NCI-H345 treated with DMSO at 0.1 percent for 48 hours (cell line): ENCODE data around the gene IL16.
"Not testable (repeated sequence)": the region's sequence is repeated elsewhere in the genome, so short reads cannot be mapped to it uniquely, and the experiment has no call there.

Experiments used
- DNase-seq: peaks from one replicate; lab custom pipeline; 2025; ENCODE audit not compliant: unreplicated experiment; lab: John Stamatoyannopoulos, UW

The IL16 gene

DNA sequence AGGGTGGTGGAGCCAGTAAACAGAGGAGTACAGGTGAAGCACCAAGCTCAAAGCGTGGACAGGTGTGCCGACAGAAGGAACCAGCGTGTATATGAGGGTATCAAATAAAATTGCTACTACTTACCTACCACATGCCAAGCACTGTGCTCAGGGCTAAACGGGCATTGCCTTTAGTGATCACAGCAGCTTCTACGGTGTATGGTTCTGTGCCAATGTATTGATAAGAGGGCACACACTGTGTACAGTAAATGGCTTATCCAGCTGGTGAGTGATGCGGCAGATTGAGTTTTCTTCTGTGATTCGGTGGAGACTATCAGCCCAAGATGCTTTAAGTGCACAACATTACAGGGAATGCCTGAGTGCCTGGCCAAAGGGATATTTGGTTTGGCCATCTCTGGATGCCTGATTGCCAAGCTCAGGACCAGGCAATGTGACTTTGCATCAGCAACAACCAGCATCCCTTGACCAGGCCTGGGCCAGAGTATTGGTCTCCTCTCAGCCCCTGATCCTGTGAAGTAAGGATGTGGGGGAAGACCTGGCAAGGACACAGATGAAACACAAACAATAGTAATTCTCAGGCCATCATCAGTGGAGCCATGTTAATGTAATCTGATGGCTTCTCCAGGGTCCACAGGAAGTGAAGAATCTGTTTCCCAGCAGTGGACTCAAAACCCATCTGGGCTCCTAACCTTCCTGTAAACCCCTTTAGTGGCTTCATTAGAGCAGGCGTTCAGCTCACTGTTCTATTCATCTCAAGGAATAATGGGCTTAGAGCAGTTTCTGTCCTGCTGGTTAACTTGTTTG is 113.2 kb downstream of the IL16 start:
- no peak for DNase-seq

GRCh38 chr15:81310480-81310879 is 113.8 kb downstream of the IL16 start:
- no peak for DNase-seq

- DNase-seq = no peak
Observed at GRCh38 chr15:81311752-81312464, 115.2 kb downstream of the IL16 start.

DNA sequence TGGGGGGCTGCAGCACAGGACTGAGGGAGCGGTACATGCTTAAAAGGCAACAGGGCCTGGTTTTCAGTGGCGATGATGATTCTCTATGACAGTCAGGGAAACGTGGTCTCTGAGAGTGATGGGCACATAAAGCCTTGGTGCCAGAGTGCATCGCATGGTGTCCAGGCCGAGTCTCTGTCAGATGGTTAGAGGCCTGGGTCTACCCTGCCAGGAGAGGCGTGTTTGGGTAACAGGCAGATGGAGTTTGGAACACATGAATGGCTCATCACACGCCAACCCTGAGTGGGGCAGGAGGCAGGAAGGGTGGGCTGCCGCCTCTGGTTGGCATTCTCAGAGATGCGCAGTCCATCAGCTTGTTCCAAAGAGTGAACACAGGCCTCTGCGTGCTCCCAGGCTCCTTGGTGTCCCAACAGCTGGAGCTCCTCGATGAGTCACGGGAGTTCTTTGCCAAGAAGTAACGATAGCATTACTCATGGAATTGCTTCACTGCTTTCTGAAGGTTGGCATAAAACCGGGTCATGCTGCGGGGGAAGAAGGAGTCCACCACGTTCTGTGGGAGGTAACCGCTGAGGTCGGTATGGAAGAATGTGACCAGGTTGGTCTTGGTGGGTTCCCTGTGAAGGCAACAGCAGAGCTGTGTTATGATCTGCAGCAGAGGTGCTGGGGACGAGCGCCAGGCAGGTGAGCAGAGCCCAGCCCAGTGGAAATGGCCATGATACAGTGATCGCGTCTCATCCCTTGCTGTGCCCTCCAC is 116.3 kb downstream of the IL16 start:
- no peak for DNase-seq

DNA sequence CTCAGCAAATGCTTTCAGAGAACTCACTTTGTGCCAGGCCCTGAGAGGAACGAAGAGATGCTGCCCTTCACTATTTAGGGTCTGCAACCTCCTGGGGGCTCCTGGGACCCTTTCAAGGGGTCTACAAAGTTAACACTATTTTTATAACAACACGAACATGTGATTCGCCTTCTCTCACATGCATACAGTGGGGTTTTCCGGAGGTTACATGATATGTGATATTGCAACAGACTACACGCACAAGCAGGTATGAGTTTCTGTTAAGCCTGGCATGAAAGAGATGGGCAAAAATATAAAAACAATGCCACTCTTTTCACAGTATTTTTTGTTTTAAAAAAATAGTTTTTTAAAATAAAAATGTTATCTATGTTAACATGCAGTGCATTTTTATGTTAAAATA is 117.0 kb downstream of the IL16 start:
- no peak for DNase-seq

DNA sequence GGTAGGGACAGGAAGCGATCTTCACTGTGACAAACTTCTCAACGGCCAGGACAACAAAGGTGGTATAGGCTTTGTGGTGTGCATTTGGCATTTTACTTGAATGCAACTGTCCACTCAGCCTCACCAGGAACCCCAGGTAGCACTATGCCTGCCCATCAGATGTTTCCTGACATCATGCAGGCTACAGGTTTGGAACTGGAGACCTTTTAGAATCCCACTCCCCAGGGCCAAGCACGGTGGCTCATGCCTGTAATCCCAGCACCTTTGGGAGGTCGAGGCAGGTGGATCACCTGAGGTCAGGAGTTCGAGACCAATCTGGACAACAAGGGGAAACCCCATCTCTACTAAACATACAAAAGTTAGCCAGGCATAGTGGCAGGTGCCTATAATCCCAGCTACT is 117.7 kb downstream of the IL16 start:
- no peak for DNase-seq

- DNase-seq = no peak
Observed at GRCh38 chr15:81315452-81316175, 118.9 kb downstream of the IL16 start.

GRCh38 chr15:81316267-81316666 is 119.6 kb downstream of the IL16 start:
- no peak for DNase-seq

DNA sequence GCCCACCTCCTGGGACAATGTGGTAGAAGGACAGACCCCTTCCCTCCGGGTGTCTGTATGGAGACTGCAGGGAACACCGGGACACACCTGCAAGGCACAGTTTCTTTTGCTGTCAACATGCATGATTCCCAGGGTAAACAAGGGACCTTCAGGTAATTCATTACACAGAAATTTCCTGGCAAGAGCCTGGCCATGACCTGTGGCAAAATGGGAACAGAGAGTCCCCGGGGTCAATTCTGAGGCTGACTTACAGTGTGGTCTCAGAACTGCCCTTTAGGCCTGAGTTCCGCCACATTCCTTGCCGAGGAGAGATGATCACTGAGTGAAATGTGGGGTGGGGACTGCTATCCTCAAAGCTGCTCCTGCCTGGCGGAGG is 121.0 kb downstream of the IL16 start:
- DNase-seq = no peak

DNA sequence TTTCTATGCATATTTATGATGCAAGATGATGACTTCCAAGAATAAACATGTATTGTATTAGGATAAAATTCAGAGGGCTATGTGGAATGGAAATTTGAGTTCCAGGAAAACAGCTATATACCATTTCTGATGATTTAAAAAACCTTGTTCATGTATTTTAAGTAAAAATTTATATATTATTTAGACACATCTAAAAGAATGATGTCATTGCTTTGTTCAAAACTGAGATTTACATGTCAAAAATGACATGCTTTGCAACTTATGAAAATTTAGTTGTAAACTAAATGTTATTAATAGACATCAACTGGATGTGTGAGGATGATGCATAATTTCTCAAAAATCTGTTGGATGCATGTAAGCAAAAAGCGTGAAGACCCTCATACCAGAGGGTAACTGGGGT is 125.0 kb downstream of the IL16 start:
- no peak for DNase-seq

DNA sequence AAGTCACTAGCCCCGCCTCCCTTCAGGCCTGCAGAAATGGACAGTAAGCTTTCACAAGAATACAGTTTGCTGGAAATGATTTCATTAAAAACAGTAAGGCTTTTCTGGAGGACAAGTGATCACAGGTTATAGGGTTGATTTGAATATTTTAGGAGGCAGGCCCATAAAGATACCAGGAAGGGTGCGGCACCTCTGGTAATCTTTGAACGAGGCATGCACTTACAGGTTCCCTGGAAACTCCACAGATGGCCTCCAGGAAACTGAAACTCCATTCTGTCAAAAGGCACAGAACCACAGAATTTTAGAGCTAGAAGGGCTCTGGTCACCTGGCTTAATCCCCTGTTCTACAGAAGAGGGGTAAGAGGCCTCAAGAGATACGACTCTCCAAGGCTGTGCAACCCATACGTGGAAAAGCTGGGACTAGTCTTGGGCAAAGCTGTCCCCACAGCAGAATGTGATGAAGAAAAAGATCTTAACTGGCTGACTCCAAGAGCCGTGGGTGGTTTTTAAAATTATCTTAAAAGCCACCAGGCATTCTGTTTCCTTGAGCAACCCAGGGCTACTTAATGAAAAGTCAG is 126.1 kb downstream of the IL16 start:
- DNase-seq = no peak

GRCh38 chr15:81323559-81323943 is 126.9 kb downstream of the IL16 start:
- DNase-seq = no peak

- DNase-seq = peak; percentile 88
Observed at GRCh38 chr15:81323944-81324881, 127.5 kb downstream of the IL16 start, which contains the start of gene STARD5. Gene STARD5 (minus strand): TSS chr15:81324141. CDS start chr15:81324099, 42 bp downstream.

- no peak for DNase-seq
Observed at GRCh38 chr15:81326466-81327212, 130.0 kb downstream of the IL16 start.

DNA sequence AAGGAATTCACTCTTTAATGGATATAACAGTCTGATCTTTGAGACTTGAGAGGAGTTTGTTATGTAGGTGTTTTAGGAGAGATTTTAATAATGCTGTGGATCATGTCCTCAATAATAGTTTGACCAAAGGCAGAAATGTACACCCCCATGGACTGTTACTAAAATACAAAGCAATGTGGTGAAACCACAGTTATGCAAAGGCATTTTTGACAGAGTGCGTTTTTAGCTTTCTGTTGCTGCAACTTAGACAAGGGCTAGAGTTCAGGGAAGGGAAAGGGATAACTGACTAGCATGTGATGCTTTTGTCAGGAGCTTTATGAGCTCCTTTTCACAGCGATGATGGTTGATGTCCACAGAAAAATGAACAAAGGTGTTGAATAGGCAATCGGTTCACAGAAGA is 130.8 kb downstream of the IL16 start:
- no peak for DNase-seq

DNA sequence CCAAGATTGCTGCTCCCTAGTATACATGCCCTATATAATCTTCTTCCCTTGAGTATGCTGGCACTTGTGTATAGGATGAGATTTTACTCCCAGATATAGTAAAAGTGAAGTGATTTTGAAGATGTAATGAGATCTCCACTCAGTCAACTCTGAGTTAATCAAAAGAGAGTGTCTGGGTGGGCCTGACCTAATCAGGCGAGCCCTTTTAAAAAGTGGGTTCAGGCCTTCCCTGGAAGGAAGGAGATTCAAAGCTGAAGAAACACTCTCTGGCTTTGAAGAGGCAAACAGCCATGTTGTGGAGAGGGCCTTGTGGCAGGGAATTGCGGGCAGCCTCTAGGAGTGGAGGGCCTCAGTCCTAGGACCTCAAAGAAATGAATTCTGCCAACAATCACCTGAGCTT is 132.8 kb downstream of the IL16 start:
- no peak for DNase-seq

DNA sequence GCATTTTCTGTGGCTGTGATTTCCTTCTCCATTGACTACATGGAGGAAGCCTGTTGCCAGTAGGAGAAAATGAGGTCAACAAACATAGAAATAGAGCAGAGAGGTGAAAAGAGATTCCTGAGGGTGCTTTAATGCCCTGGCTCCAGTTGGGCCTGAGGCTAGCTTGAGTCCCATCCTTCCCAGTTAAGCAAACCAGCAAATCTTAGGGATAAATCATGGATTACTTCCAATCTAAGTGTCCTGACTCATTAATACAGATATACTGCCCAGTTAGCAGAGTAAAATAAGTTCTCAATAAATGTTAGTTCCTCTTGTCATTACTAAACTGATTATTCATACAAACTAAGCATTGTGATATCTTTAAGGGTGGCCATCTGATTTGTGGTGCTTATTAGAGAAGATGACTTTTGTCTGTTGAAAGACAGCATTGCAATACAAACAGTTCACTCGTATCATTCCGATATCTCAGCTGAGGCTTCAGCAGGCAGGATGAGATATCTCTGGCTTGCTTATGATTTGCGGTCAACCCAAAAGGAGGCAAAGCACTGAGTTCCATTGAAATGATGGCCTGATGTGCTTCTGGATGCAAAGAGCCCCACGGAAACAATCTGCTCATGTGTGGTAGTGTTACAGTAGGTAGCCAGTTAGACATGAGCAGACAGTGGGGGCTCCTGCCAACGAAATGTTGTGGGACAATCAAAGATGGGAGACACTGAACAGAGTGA is 133.8 kb downstream of the IL16 start:
- no peak for DNase-seq

DNA sequence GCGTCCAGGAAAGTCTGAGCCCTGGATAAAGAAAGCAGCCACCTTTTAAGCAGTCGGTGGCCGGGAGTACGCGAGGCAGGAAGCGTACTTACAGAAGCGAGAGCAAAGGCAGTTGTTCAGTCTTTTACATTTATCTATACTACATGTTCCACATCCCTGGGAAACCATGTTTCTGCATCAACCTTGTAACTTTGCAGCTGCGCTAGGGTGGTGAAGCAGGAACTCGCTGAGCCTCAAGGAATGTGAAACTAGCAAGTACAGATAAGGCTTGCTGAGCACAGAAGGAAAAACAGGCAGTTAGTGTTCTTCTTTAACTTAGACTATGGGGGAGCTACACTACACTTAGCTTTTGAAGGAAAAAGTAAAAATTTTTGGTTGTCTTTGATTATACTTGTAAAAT is 134.5 kb downstream of the IL16 start:
- not testable (repeated sequence) for DNase-seq
